Activated CD4-positive, alpha-beta T cell treated with anti-CD3 and anti-CD28 coated beads, Interleukin-2, Interleukin-6, amounts not matched to agents 100 ng/mL and 50 ng/mL, durations not matched to agents 16 hours and 8 hours (primary cell): ENCODE results near the gene PRELP.

ENCODE experiments used
- DNase-seq: peaks from one replicate; pipeline ENCODE4 v3.0.0-alpha.2; 2020

The PRELP gene

DNA sequence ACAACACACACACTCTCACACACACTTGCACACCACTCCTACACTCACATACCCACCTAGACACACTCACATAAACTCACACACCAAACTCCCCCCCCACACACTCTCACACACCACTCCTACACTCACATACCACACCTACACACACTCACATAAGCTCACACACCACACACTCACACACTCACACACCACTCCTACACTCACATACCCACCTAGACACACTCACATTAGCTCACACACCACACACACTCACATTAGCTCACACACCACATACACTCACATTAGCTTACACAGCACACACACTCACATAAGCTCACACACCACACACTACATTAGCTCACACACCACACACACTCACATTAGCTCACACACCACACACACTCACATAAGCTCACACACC, 51.4 kb downstream of the PRELP start:
- no peak for DNase-seq

DNA sequence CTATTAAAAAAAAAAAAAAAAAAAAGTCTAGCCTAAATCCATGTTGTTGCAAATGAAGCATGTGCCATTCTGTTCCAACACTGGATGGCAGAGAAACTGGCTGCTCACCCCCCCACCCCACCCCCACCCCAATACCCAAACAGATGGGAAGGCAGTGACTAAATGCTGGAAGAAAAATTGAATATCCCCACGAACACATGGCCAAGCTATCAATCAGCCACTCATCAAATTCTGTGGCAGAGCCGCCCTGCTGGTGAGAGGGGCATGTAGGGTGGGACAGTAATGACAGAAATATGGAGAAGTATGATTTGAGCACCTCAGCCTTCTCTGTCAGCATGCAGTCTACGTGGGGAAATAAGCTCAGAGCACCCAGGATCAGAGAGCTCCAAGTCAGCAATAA, 52.5 kb downstream of the PRELP start:
- no peak for DNase-seq

DNA sequence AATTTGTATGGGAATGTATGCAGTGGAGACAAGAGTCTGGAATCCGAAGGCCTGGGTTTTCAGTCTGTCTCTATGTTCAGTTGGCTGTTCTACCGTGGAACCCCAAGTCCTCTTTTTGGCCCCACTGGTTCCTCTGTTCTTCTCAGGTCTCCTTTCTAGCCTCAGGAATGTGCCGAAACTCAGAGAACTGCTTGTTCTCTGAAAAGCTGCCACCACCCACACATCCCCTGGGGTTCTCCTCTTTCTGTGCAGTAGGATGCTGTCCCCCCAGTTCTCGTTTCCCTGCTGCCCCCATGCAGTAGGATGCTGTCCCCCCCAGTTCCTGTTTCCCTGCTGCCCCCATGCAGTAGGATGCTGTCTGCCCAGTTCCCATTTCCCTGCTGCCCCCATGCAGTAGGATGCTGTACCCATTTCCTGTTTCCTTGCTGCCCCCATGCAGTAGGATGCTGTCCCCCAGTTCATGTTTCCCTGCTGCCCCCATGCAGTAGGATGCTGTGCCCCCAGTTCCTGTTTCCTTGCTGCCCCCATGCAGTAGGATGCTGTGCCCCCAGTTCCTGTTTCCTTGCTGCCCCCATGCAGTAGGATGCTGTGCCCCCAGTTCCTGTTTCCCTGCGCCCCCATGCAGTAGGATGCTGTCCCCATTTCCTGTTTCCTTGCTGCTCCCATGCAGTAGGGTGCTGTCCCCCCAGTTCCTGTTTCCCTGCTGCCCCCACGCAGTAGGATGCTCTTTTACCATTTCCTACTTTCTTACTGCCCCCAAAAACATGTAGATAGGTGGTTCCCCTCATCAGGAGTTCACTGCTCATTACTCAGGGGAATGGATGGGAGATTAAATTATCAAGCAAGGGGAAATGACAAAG, 53.6 kb downstream of the PRELP start:
- no peak for DNase-seq

DNA sequence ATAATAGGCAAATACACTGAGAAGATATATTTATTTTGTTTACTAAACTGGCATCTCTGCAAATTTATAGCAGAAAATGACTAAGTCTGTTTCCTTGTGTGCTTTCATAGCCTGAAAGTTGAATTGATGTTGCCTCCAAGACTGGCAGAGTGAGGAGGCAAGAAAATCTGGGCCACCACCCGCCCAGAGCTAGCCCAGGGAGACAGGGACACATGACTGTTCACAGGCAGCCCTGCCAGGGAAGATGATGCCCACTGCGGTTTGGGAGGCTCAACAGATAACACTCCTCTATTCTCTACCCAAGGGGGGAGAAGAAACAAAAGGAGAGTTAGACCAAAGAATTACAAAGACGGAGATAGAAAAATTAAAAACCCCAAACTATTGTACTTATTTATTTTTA, 55.5 kb downstream of the PRELP start:
- no peak for DNase-seq

DNA sequence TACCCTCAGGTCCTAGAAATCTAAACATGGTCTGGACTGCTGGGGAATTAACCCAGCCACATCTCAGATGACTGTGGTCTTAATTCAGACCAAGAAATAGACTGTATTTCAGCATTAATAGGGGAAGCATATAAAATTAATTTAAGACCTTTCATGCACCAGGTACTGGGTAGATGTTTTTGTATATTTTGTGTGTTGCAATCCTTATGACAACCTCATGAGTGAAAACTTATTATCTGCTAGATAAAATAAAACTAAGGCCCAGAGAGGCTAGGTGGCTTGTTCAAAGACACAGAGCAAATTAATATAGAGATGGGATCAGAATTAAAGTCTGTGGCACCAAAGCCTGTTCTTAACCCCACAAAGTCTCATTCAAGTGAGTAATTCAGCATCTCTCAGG, 58.4 kb downstream of the PRELP start:
- DNase-seq = no peak

DNA sequence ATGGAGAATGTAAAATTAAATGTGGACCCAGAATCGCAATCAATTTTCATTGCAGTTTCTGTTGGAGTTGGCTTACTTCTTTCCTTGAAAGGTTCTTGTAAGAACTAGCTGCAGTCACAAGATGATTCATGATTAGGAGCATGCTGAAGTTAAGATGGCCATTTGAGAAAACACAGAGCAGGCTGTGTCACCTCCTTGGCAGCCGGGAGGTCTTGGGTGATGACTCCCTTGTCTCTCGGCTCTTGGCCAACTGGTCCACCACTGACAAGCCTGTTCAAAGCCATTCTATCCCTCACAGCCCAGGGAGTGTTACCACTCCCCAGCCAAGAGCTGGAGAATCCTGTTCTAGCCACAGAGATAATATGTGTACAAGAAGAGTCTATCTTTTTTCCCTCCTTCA, 58.9 kb downstream of the PRELP start:
- DNase-seq = no peak

DNA sequence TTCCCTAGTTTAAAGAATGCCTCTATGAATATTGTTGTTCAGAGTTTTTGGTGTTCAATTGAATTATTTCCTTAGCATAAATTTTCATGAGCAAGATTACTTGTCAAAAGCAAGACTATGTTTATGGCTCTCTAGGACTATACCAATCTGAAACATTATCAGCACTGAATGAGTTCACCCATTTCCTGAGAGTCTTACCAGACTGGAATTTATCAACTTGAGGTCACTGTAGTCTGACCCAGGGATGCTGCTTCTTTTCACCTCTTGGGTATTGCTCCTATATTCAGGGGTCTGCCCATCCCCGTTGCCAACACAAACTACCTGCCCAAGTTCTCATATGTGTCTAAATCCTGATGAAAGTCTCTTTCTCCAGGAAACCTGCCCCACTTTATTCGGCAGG, 61.0 kb downstream of the PRELP start:
- no peak for DNase-seq

DNA sequence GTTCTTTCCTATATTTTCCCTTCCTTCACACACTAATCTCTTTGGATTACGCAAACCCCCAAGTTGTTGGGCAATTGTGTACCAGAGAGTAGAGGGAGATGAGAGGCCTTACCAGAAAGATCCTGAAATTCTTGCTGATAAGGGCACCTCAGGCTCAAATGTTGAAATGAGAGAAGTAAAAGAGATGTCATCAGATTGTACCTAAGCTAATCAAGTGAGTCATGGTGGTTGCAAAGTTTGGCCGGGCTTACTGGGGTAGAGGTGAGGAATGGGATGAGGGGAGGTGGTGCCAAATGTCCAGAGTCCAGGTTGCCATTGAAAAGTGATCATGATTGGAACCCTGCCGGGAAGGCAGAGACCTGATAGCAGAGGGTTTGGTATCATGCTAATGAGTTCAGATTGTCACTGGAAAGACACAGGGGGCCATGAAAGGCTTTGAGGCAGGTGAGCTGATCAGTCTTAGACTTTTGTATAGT, 61.4 kb downstream of the PRELP start:
- no peak for DNase-seq

DNA sequence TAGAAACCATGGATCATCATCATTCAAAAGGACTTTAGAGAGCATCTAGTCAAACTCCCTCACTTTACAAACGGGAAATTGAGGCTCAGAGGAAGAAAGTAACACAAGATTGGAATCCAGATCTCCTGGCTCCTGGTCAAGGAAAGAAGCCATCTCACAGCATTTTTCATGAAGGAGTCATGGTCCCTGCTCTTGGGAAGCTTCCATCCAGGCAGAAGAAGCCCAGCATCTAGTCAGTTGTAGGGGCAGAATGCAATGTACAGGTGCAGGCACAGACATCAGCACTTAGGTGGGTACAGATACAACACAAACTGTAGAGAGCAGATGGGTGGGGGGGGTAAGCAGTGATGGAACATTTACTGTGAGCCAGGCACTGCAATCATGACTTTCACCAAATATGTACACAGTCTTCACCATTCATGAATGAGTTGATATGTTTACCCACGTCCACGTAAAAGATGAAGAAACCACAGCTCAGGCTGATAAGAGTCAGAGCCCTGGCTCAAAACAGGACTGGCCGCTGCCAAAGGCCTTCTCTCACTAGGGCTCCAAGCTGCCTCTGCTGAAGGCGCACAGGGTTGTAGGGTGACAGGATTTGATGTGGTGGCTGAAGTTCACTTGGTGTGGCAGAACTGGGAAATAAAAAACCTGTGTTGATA, 62.3 kb downstream of the PRELP start:
- no peak for DNase-seq

DNA sequence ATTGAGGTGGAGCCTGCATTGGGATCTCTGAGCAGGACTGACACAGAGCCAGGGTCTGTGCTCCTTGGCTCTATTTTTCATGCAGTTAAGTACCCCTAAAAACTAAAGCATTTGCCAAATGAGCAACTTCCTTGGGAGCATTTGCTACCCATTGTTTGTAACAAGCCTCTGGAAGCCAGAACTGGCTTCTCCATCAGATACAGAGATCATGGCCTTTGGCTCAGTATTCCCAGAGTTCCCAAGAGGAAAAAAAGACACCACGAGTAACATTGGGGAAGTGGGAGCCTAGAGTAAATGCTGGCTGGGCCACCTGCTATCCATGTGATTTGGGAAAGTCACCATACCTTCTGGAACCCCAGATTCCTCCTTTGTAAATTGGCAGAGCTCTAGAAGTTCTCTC, 63.1 kb downstream of the PRELP start:
- DNase-seq = no peak

DNA sequence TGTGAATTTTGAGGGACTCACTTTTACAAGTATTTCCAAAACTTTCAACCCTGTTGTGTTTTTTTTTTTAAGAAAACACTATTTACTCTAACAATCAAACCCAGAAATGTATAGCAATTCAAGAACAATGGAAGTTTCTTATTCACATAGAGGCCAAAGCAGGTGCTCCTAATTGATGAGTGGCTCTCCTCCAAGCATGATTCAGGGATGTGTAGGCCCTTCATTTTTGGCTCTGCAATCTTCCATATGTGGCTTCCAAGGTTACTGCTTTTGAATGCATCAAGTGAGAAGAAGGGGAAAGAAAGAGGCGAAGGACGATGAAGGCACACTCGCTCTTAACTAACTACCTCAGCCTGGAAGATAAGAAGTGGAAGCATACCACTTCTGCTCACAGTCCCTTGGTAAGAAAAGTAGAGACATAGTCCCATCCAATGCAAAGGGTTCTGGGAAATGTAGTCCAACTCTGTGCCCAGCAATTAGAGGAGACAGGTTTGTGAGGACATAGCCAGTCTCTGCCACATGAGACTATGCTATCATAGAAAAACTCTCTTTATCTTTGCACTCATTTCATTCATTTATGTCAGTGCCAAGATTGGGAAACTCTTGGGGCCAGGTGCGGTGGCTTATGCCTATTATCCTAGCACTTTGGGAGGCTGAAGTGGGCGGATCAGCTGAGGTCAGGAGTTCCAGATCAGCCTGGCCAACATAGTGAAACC, 64.4 kb downstream of the PRELP start:
- no peak for DNase-seq
